DND-41 (cell line): Measurements from ENCODE around the gene KRT4.

Source experiments
- EZH2 ChIP-seq: IDR thresholded peaks from 3 replicates; pipeline ENCODE4 v1.6.1; 2012; ENCODE audit warnings: borderline replicate concordance, low read depth, mild to moderate bottlenecking, moderate library complexity, low read length, inconsistent platforms; ENCODE audit not compliant: severe bottlenecking
- TF ChIP-seq, protein P1 (sequence below): IDR thresholded peaks from 2 replicates; pipeline ENCODE4 v1.5.1; 2012; ENCODE audit warnings: borderline replicate concordance, low read length, moderate library complexity, mild to moderate bottlenecking; ENCODE audit not compliant: poor library complexity, severe bottlenecking; ENCODE audit errors: extremely low read depth

DNA sequence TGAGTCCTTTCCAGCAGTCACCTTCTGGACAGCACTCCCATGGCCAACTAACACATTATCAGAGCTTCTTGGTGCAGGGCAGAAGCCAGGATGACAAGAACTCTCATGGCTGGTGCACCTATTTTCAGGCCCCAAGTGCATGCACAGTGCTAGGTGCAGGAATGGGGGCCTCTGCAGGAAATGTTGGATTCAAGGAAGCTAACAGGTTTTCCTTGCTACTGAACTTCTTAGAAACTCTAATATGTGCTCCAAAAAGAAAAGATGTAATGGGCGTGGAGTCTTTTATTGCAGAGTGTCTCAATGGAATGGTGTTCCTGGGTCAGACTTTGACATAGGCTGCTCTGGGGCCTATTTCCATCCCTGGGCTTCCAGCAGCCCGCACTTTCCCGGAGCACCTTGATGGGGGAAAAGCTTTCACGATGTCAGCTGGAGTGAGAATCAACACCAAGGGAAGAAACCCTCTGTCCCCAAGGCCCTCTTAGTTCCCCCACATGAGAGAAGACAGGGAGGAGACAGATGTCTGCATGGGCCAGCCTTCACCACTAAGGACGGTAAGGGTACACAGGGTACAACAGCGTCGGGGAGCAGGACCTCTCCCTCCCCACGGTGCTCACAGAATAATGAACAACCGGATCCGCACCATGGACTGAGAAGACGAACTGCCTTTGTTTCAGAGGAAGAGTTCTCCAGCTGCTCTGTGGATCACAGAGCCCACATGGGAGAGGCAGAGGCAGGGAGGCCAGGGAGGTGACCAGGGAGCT lies 24.9 kb downstream of the KRT4 start:
- TF ChIP-seq, protein P1, sequence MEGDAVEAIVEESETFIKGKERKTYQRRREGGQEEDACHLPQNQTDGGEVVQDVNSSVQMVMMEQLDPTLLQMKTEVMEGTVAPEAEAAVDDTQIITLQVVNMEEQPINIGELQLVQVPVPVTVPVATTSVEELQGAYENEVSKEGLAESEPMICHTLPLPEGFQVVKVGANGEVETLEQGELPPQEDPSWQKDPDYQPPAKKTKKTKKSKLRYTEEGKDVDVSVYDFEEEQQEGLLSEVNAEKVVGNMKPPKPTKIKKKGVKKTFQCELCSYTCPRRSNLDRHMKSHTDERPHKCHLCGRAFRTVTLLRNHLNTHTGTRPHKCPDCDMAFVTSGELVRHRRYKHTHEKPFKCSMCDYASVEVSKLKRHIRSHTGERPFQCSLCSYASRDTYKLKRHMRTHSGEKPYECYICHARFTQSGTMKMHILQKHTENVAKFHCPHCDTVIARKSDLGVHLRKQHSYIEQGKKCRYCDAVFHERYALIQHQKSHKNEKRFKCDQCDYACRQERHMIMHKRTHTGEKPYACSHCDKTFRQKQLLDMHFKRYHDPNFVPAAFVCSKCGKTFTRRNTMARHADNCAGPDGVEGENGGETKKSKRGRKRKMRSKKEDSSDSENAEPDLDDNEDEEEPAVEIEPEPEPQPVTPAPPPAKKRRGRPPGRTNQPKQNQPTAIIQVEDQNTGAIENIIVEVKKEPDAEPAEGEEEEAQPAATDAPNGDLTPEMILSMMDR = no peak
- no peak for TF ChIP-seq EZH2
